DOHH2 (cell line): ENCODE measurements around the gene SLC8A3.

Experiments used
- H3F3A ChIP-seq: fragments of 200-600 bp; sonication (generic), shearing (Covaris generic); 2 replicates; pipeline ENCODE4 v1.6.0; 2016; ENCODE audit warnings: antibody characterized with exemption, mild to moderate bottlenecking; ENCODE audit not compliant: control insufficient read depth, insufficient read depth
- H3K27ac ChIP-seq: fragments of 200-600 bp; sonication (generic); 2 replicates; pipeline ENCODE4 v1.5.1; 2014; ENCODE audit warnings: low read depth, mild to moderate bottlenecking, low read length, moderate library complexity
- H3K27me3 ChIP-seq: fragments of 200-600 bp; sonication (generic); 2 replicates; pipeline ENCODE4 v1.6.1; 2014; ENCODE audit warnings: mild to moderate bottlenecking, low read length, mixed read lengths; ENCODE audit not compliant: control insufficient read depth
- H3K36me3 ChIP-seq: fragments of 200-600 bp; sonication (generic); 2 replicates; pipeline ENCODE4 v1.6.1; 2014; ENCODE audit warnings: mild to moderate bottlenecking, low read length, moderate library complexity, mixed read lengths; ENCODE audit not compliant: control insufficient read depth
- H3K4me1 ChIP-seq: fragments of 200-600 bp; sonication (generic); 2 replicates; pipeline ENCODE4 v1.6.1; 2014; ENCODE audit warnings: mild to moderate bottlenecking, low read length, mixed read lengths; ENCODE audit not compliant: control insufficient read depth
- H3K4me2 ChIP-seq: fragments of 200-600 bp; sonication (generic); 2 replicates; pipeline ENCODE4 v1.6.0; 2014; ENCODE audit warnings: mild to moderate bottlenecking, low read length, moderate library complexity
- H3K4me3 ChIP-seq: fragments of 200-600 bp; sonication (generic); 2 replicates; pipeline ENCODE4 v1.5.1; 2014; ENCODE audit warnings: mild to moderate bottlenecking, low read length, mixed read lengths
- H3K79me2 ChIP-seq: fragments of 200-600 bp; sonication (generic); 2 replicates; pipeline ENCODE4 v1.6.1; 2014; ENCODE audit warnings: mild to moderate bottlenecking, low read length, mixed read lengths; ENCODE audit not compliant: control insufficient read depth
- H3K9me2 ChIP-seq: fragments of 200-600 bp; sonication (generic); replicated peaks from 2 replicates; pipeline ENCODE4 v1.6.1; 2014; ENCODE audit warnings: mild to moderate bottlenecking, low read length, mixed read lengths; ENCODE audit not compliant: control insufficient read depth
- H3K9me3 ChIP-seq: fragments of 200-600 bp; sonication (generic); 2 replicates; pipeline ENCODE4 v1.6.1; 2014; ENCODE audit warnings: antibody characterized with exemption, low read length, mixed read lengths; ENCODE audit not compliant: control insufficient read depth, insufficient read depth
- H4K20me1 ChIP-seq: fragments of 200-600 bp; sonication (generic); 2 replicates; pipeline ENCODE4 v1.6.0; 2014; ENCODE audit warnings: low read depth, mild to moderate bottlenecking, antibody characterized with exemption, low read length, moderate library complexity; ENCODE audit not compliant: control insufficient read depth, insufficient read depth
- CTCF ChIP-seq: fragments of 200-600 bp; sonication (generic); IDR thresholded peaks from one replicate; pipeline ENCODE4 v1.5.1; 2014; ENCODE audit warnings: antibody characterized with exemption, mild to moderate bottlenecking, low read depth, low read length; ENCODE audit not compliant: poor library complexity, severe bottlenecking
- EZH2phosphoT487 ChIP-seq: fragments of 200-600 bp; sonication (generic); IDR thresholded peaks from 2 replicates; pipeline ENCODE4 v1.6.1; 2017; ENCODE audit warnings: borderline replicate concordance, mild to moderate bottlenecking, antibody characterized with exemption, low read length, moderate library complexity, mixed read lengths

SLC8A3 gene

GRCh38 chr14:70023871-70024270 lies 164.9 kb downstream of the SLC8A3 start:
- no peaks in the 10 kb centered on the region for H3K36me3 ChIP-seq
- H4K20me1 ChIP-seq = no peaks in the 10 kb centered on the region
- H3K27ac ChIP-seq = no peak overlapping the region
- H3K9me2 ChIP-seq = no peaks in the 10 kb centered on the region
- no peak overlapping the region for H3K4me2 ChIP-seq
- no peaks in the 10 kb centered on the region for H3K79me2 ChIP-seq
- no peaks in the 10 kb centered on the region for H3F3A ChIP-seq
- H3K4me3 ChIP-seq = no peak overlapping the region
- peaks cover 18% of the 10 kb centered on the region for H3K27me3 ChIP-seq
- no peaks in the 10 kb centered on the region for H3K9me3 ChIP-seq
- no peaks in the 10 kb centered on the region for H3K4me1 ChIP-seq
- TF ChIP-seq CTCF = no peak
- TF ChIP-seq EZH2phosphoT487 = no peak

- TF ChIP-seq CTCF (no peak), EZH2phosphoT487 (no peak)
- H3K9me2 ChIP-seq = no peaks in the 10 kb centered on the region
- no peaks in the 10 kb centered on the region for H3K79me2 ChIP-seq
- no peak overlapping the region for H3K27ac ChIP-seq
- no peak overlapping the region for H3K4me3 ChIP-seq
- H3K9me3 ChIP-seq = no peaks in the 10 kb centered on the region
- no peaks in the 10 kb centered on the region for H3K4me1 ChIP-seq
- no peaks in the 10 kb centered on the region for H4K20me1 ChIP-seq
- H3K27me3 ChIP-seq = peaks cover 28% of the 10 kb centered on the region
- H3K4me2 ChIP-seq = no peak overlapping the region
- no peaks in the 10 kb centered on the region for H3K36me3 ChIP-seq
- no peaks in the 10 kb centered on the region for H3F3A ChIP-seq
These were observed 165.8 kb downstream of the SLC8A3 start for GRCh38 chr14:70022771-70023445.

- H3K27me3 ChIP-seq = peaks cover 34% of the 10 kb centered on the region
- no peaks in the 10 kb centered on the region for H3K79me2 ChIP-seq
- H3K9me2 ChIP-seq = no peaks in the 10 kb centered on the region
- no peak overlapping the region for H3K4me2 ChIP-seq
- H4K20me1 ChIP-seq = no peaks in the 10 kb centered on the region
- no peaks in the 10 kb centered on the region for H3K4me1 ChIP-seq
- H3K36me3 ChIP-seq = no peaks in the 10 kb centered on the region
- H3K27ac ChIP-seq = no peak overlapping the region
- no peak for TF ChIP-seq CTCF
- no peak for TF ChIP-seq EZH2phosphoT487
- H3F3A ChIP-seq = no peaks in the 10 kb centered on the region
- no peaks in the 10 kb centered on the region for H3K9me3 ChIP-seq
- H3K4me3 ChIP-seq = no peak overlapping the region
These were observed 167.1 kb downstream of the SLC8A3 start for GRCh38 chr14:70021548-70022220.
